Central memory CD8-positive, alpha-beta T cell (primary cell): Measurements from ENCODE around the gene AKR1A1.

ENCODE experiments used
- ATAC-seq: fragments of 150-1000 bp; cut with Tn5 transposase; replicated peaks from 2 replicates; pipeline ENCODE4 v1.10.0; 2022; ENCODE audit warnings: mild to moderate bottlenecking, moderate FRiP score, moderate number of reproducible peaks; ENCODE audit not compliant: poor library complexity, severe bottlenecking; ENCODE audit errors: extremely low read depth
- DNase-seq, 2 donors: peaks; one replicate each; pipeline ENCODE4 v3.0.0; 2021; ENCODE audit warnings: low spot score in 2 of 2
- H3K27ac Mint-ChIP-seq: one replicate; pipeline ENCODE4 v1.8.0; 2022; ENCODE audit warnings: low read depth, mild to moderate bottlenecking, moderate library complexity, mixed read lengths
- H3K27me3 Mint-ChIP-seq: one replicate; pipeline ENCODE4 v1.8.0; 2022; ENCODE audit warnings: mixed read lengths
- H3K36me3 Mint-ChIP-seq: one replicate; pipeline ENCODE4 v1.8.0; 2022; ENCODE audit warnings: mild to moderate bottlenecking, moderate library complexity, mixed read lengths; ENCODE audit not compliant: insufficient read depth
- H3K4me1 Mint-ChIP-seq: one replicate; pipeline ENCODE4 v1.8.0; 2022; ENCODE audit warnings: mixed read lengths
- H3K4me3 Mint-ChIP-seq: one replicate; pipeline ENCODE4 v1.8.0; 2022; ENCODE audit warnings: mild to moderate bottlenecking, moderate library complexity, mixed read lengths
- H3K9me3 Mint-ChIP-seq: one replicate; pipeline ENCODE4 v1.8.0; 2022; ENCODE audit warnings: mixed read lengths

The AKR1A1 gene

DNA sequence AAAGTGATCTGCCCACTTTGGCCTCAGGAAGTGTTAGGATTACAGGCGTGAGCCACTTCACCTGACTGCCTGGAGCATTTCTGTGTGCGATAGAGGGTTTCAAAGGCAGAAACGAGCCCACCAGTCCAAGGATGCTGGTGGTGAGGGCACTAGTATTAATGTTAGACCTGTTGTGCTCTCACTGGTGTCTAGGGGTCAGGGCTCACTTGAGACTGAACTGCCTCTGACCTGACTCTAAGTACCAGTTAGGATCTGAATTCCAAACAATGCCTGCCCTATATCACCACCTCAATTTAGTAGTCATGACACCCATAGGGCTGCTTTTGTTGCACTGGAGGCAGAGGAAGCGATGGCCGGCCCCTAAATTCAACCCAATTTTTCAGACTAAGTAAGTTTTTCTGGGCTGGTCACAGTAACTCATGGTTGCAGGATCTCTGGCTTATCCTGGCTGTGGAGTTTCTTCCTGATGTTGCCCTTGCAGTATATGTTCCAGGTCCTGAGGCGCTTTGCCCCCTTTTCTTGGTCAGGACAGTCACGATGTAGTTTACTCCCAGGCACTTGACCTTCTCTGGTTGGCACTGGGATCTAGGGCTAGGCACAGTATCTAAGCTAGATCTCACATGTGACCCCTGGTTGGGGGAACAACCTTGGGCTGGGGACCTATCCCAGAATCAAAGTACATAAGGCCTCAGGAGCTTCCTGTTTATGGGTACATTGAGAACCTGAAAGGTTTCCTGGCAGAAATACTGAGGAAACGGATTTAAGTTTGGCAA lies 68.7 kb downstream of the AKR1A1 start:
- no peaks in the 10 kb centered on the region for H3K4me1 Mint-ChIP-seq
- H3K9me3 Mint-ChIP-seq = no peaks in the 10 kb centered on the region
- no peak overlapping the region for H3K4me3 Mint-ChIP-seq
- no peak for DNase-seq
- H3K27me3 Mint-ChIP-seq = no peaks in the 10 kb centered on the region
- peaks cover 42% of the 10 kb centered on the region for H3K36me3 Mint-ChIP-seq
- H3K27ac Mint-ChIP-seq = no peak overlapping the region
- ATAC-seq = no peak
